Neural crest cell (in vitro differentiated cells): ENCODE measurements around the gene FMN1. TPM values are rescaled to one million over a fixed set of nuclear protein-coding genes. Genes with fewer than 3 reads are reported as not detected.

Experiments
- DNase-seq: peaks from one replicate; pipeline ENCODE4 v3.0.0; 2021; ENCODE audit warnings: low read depth, mixed read lengths, low spot score
- H3K27ac Mint-ChIP-seq: one replicate; pipeline ENCODE4 v1.8.0; 2021; ENCODE audit warnings: mild to moderate bottlenecking, mixed read lengths; ENCODE audit not compliant: unreplicated experiment
- H3K27me3 Mint-ChIP-seq: 2 replicates; pipeline ENCODE4 v1.8.0; 2021; ENCODE audit warnings: low read depth, mild to moderate bottlenecking, mixed read lengths
- H3K36me3 Mint-ChIP-seq: 2 replicates; pipeline ENCODE4 v1.8.0; 2021; ENCODE audit warnings: low read depth, mild to moderate bottlenecking, mixed read lengths
- H3K4me1 Mint-ChIP-seq: 2 replicates; pipeline ENCODE4 v1.8.0; 2021; ENCODE audit warnings: mixed read lengths
- H3K4me3 Mint-ChIP-seq: one replicate; pipeline ENCODE4 v1.8.0; 2021; ENCODE audit warnings: mild to moderate bottlenecking, mixed read lengths
- H3K9me3 Mint-ChIP-seq: 2 replicates; pipeline ENCODE4 v1.8.0; 2021; ENCODE audit warnings: mixed read lengths
- total RNA-seq: library from RNA; stranded (reverse); gene quantifications from 2 replicates; pipeline ENCODE4 v1.2.1, GENCODE V29; 2021
- TF ChIP-seq, protein P1 (sequence below): fragments of 200-600 bp; sonication (generic); conservative IDR thresholded peaks from 2 replicates; pipeline ENCODE4 v1.5.0; 2021; ENCODE audit warnings: antibody characterized with exemption, mild to moderate bottlenecking

FMN1 gene
- total RNA-seq, 1 donor from 2014 or later = 0.70 TPM

DNA sequence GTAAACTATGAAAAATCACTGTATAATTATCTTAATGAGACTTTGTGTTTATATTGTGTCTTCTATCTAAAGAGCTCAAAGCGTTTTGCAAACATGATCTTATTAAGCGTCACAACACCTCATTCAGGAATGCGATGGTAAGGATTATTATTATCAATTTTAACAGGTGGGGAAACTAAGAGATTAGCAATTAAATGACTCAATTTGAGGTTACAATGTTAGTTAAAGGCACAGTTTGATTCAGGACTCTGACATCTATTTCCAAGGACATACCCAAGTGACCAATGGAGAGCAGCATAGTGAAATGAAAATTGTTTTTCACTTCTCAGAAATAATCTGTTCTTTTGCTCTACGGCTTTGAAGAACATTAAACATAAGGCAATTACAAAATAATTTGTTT lies 74.6 kb downstream of the FMN1 start:
- Mint-ChIP-seq H3K4me3 (no peak overlapping the region), H3K9me3 (no peaks in the 10 kb centered on the region), H3K36me3 (no peaks in the 10 kb centered on the region), H3K27me3 (no peaks in the 10 kb centered on the region), H3K4me1 (no peaks in the 10 kb centered on the region), H3K27ac (no peak overlapping the region)
- no peak for DNase-seq
- TF ChIP-seq, protein P1, sequence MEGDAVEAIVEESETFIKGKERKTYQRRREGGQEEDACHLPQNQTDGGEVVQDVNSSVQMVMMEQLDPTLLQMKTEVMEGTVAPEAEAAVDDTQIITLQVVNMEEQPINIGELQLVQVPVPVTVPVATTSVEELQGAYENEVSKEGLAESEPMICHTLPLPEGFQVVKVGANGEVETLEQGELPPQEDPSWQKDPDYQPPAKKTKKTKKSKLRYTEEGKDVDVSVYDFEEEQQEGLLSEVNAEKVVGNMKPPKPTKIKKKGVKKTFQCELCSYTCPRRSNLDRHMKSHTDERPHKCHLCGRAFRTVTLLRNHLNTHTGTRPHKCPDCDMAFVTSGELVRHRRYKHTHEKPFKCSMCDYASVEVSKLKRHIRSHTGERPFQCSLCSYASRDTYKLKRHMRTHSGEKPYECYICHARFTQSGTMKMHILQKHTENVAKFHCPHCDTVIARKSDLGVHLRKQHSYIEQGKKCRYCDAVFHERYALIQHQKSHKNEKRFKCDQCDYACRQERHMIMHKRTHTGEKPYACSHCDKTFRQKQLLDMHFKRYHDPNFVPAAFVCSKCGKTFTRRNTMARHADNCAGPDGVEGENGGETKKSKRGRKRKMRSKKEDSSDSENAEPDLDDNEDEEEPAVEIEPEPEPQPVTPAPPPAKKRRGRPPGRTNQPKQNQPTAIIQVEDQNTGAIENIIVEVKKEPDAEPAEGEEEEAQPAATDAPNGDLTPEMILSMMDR = no peak

DNA sequence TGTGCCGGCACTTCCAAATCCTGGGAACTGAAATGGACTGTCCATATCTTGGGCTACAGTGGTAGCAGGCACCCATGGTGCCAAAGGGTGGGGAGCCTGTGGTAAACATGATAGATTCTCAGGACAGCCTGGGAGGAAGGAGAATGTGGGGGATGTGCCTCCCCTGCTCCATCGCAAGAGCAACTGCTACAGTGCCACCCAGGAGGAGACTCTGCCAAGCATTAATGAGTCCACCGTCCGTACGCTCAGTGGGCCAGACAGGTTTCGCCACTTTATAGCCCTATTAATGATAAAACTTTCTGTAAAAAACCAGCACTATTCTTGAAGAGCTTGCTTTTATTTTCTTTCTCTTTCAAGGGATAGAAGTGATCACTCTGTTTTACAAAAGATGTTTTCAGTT lies 75.2 kb downstream of the FMN1 start:
- Mint-ChIP-seq H3K4me1 (no peaks in the 10 kb centered on the region), H3K36me3 (no peaks in the 10 kb centered on the region), H3K9me3 (no peaks in the 10 kb centered on the region), H3K4me3 (no peak overlapping the region), H3K27ac (no peak overlapping the region), H3K27me3 (no peaks in the 10 kb centered on the region)
- TF ChIP-seq, protein P1 = no peak
- DNase-seq = no peak

DNA sequence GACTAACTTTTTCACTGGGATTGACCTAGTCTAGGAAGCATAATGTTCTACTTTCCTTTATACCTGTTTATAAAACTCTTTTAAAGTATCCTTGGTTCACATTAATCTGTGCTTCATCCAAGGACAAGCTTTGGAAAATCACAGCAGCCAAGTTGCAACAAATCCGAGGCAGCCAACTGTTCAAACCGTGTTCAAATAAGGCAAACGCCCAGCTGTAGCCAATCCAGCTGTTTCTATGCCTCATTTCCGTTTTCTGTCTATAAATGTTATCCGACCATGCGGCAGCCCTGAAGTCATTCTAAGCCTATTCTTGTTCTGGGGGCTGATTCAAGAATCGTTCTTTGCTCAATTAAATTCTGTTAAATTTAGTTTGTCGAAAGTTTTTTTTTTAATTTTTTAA lies 78.3 kb downstream of the FMN1 start:
- Mint-ChIP-seq H3K9me3 (no peaks in the 10 kb centered on the region), H3K36me3 (no peaks in the 10 kb centered on the region), H3K27ac (no peak overlapping the region), H3K27me3 (no peaks in the 10 kb centered on the region), H3K4me1 (no peaks in the 10 kb centered on the region), H3K4me3 (no peak overlapping the region)
- TF ChIP-seq, protein P1 = no peak
- no peak for DNase-seq

DNA sequence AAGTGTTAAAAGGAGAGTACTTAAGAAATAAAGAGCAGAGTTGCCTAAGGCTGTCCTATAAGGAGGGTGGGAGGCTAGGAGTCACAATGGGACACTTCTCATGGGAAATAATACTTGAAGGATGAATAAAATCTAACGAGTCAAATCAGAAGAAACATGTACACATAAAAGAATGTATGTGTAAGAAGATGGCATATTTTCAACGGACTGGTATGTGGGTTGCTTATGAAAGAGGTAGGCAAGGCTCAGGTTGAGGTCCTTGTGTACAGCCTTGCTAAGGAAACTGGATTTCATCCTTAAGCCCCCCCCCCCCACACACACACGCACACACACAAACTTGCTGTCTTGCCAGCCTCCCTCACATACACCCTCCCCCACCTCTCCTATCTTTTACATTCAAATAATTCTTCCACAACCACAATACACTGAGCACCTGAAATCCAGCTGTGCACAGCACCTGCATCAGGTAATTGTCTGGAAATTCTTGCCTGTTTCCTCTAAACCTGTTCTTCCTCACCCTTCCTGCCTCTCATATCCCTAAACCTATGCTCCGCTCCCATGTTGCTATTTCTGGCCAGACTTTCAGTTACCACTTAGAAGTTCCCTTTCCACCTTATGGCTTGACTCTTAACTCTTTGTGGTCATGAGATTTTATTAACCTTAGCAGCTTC lies 79.2 kb downstream of the FMN1 start:
- H3K27ac Mint-ChIP-seq = no peak overlapping the region
- H3K4me1 Mint-ChIP-seq = no peaks in the 10 kb centered on the region
- TF ChIP-seq, protein P1 = no peak
- H3K4me3 Mint-ChIP-seq = no peak overlapping the region
- H3K36me3 Mint-ChIP-seq = no peaks in the 10 kb centered on the region
- H3K27me3 Mint-ChIP-seq = no peaks in the 10 kb centered on the region
- no peak for DNase-seq
- no peaks in the 10 kb centered on the region for H3K9me3 Mint-ChIP-seq

DNA sequence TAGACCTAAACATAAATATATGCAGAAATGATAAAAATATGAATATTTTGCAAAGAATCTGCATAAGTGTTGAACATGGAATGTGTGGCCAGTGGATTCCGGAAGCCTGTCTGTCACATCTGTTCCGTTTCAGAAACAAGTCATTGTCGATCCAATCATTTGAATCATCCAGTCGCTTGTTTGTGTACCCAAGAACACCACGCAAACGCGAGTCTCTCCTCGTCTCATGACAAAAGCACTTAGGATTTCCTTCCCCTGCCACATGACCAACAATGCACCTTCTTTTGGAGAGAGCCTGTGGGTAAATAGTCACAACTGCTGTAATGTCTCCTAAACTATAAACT lies 80.2 kb downstream of the FMN1 start:
- Mint-ChIP-seq H3K9me3 (peaks cover 3% of the 10 kb centered on the region), H3K27ac (no peak overlapping the region), H3K4me1 (no peaks in the 10 kb centered on the region), H3K36me3 (no peaks in the 10 kb centered on the region), H3K4me3 (no peak overlapping the region), H3K27me3 (no peaks in the 10 kb centered on the region)
- no peak for DNase-seq
- TF ChIP-seq, protein P1 = no peak
